Measurements from ENCODE around the gene RAD51B. TPM values are rescaled to one million over a fixed set of nuclear protein-coding genes. Genes with fewer than 3 reads are reported as not detected.

Gene RAD51B
- total RNA-seq, 6 donors from 2014 or later: 10.6 to 63.9 (median 18.4) TPM

GRCh38 chr14:68363843-68364767 lies 544.5 kb downstream of the RAD51B start:
- Histone ChIP-seq H3K4me3 (no peak overlapping the region), H3K9me3 (no peaks in the 10 kb centered on the region), H3K36me3 (no peaks in the 10 kb centered on the region), H3K27me3 (no peaks in the 10 kb centered on the region), H3K27ac (peak overlapping the region; percentile 7 to 84 (median 58)), H3K4me1 (peaks cover 29 to 52% (median 40%) of the 10 kb centered on the region in 4 donors)
- peak in 1 of 2 donors; percentile 45 for ATAC-seq (ENCODE audit: low FRiP score in 2 of 2)
- TF ChIP-seq POLR2A (IDR thresholded peaks at IDR 0.05) (peak in 1 of 4 donors; percentile 37), POLR2AphosphoS5 (IDR thresholded peaks at IDR 0.05) (no peak)
- peak; percentile 53 to 65 for DNase-seq
- 75 to 86% methylated on average over 34 of the region's 34 CpGs for WGBS, 2 donors

- H3K36me3 ChIP-seq: no peaks in the 10 kb centered on the region
- H3K27me3 ChIP-seq: no peaks in the 10 kb centered on the region
- ATAC-seq (ENCODE audit: low FRiP score in 2 of 2): no peak
- H3K9me3 ChIP-seq: no peaks in the 10 kb centered on the region
- H3K4me1 ChIP-seq: peaks cover 24 to 54% (median 41%) of the 10 kb centered on the region in 4 donors
- H3K4me3 ChIP-seq: no peak overlapping the region
- no peak for DNase-seq
- TF ChIP-seq POLR2A (IDR thresholded peaks at IDR 0.05) (no peak), POLR2AphosphoS5 (IDR thresholded peaks at IDR 0.05) (no peak), EP300 (IDR thresholded peaks at IDR 0.05) (no peak), CTCF (IDR thresholded peaks at IDR 0.05) (no peak)
- WGBS, 2 donors: 71 to 73% methylated on average over 6 of the region's 6 CpGs
- H3K27ac ChIP-seq: peak overlapping the region; percentile 7 to 84 (median 58)
Measured at GRCh38 chr14:68364792-68365192, 545.2 kb downstream of the RAD51B start.

GRCh38 chr14:68365228-68365627 lies 545.6 kb downstream of the RAD51B start:
- TF ChIP-seq POLR2A (IDR thresholded peaks at IDR 0.05): no peak
- TF ChIP-seq CTCF (IDR thresholded peaks at IDR 0.05): no peak
- TF ChIP-seq POLR2AphosphoS5 (IDR thresholded peaks at IDR 0.05): no peak
- 48 to 67% methylated on average over 3 of the region's 3 CpGs for WGBS, 2 donors
- ATAC-seq (ENCODE audit: low FRiP score in 2 of 2) (peak in 1 of 2 donors; percentile 29), DNase-seq (no peak)
- Histone ChIP-seq H3K36me3 (no peaks in the 10 kb centered on the region), H3K9me3 (no peaks in the 10 kb centered on the region), H3K27me3 (no peaks in the 10 kb centered on the region), H3K4me1 (peaks cover 25 to 55% (median 41%) of the 10 kb centered on the region in 4 donors), H3K4me3 (no peak overlapping the region), H3K27ac (peak overlapping the region in 3 of 4 donors; percentile 54 to 84 (median 61))

- no peak for DNase-seq
Measured at GRCh38 chr14:68366656-68367055, 547.1 kb downstream of the RAD51B start.

GRCh38 chr14:68367536-68367935 lies 548.0 kb downstream of the RAD51B start:
- Histone ChIP-seq H3K9me3 (no peaks in the 10 kb centered on the region), H3K4me1 (peaks cover 23 to 45% (median 34%) of the 10 kb centered on the region in 4 donors), H3K27me3 (no peaks in the 10 kb centered on the region), H3K4me3 (no peak overlapping the region), H3K36me3 (no peaks in the 10 kb centered on the region), H3K27ac (no peak overlapping the region)
- TF ChIP-seq POLR2AphosphoS5 (IDR thresholded peaks at IDR 0.05) (no peak), EP300 (IDR thresholded peaks at IDR 0.05) (no peak), CTCF (IDR thresholded peaks at IDR 0.05) (no peak), POLR2A (IDR thresholded peaks at IDR 0.05) (no peak)
- 70 to 71% methylated on average over 5 of the region's 5 CpGs for WGBS, 2 donors
- no peak for DNase-seq
- peak in 1 of 2 donors; percentile 35 for ATAC-seq (ENCODE audit: low FRiP score in 2 of 2)

More at GRCh38 chr14:68366656-68367055, 547.1 kb downstream of the RAD51B start:
- 80% methylated on average over 2 of the region's 2 CpGs for WGBS, 2 donors
- no peaks in the 10 kb centered on the region for H3K27me3 ChIP-seq
- H3K36me3 ChIP-seq: no peaks in the 10 kb centered on the region
- no peak for TF ChIP-seq POLR2AphosphoS5 (IDR thresholded peaks at IDR 0.05)
- peaks cover 23 to 47% (median 37%) of the 10 kb centered on the region in 4 donors for H3K4me1 ChIP-seq
- no peak overlapping the region for H3K4me3 ChIP-seq
- no peak overlapping the region for H3K27ac ChIP-seq
- no peaks in the 10 kb centered on the region for H3K9me3 ChIP-seq
- ATAC-seq (ENCODE audit: low FRiP score in 2 of 2): no peak

Measured in upper lobe of left lung (tissue), 6 donors.